Mesendoderm (in vitro differentiated cells): ENCODE measurements around the gene SLC5A6.
"Not testable (repeated sequence)": the region's sequence is repeated elsewhere in the genome, so short reads cannot be mapped to it uniquely, and the experiment has no call there.

Experiments
- DNase-seq: peaks from one replicate; pipeline ENCODE4 v3.0.0; 2013
- H2AK5ac ChIP-seq: 2 replicates; pipeline ENCODE4 v1.6.1; 2013; ENCODE audit warnings: low read length, inconsistent platforms
- H2BK120ac ChIP-seq: 2 replicates; pipeline ENCODE4 v1.6.1; 2013; ENCODE audit warnings: low read depth, mild to moderate bottlenecking, low read length, moderate library complexity, mixed read lengths
- H2BK15ac ChIP-seq: replicated peaks from 2 replicates; pipeline ENCODE4 v1.6.1; 2013; ENCODE audit warnings: low read depth, mild to moderate bottlenecking, moderate library complexity
- H2BK5ac ChIP-seq: 2 replicates; pipeline ENCODE4 v1.6.1; 2013; ENCODE audit warnings: low read length, inconsistent platforms
- H3K18ac ChIP-seq: 2 replicates; pipeline ENCODE4 v1.6.1; 2013; ENCODE audit warnings: mild to moderate bottlenecking, low read length, mixed read lengths
- H3K23ac ChIP-seq: one replicate; pipeline ENCODE4 v1.6.1; 2013; ENCODE audit warnings: low read length
- H3K27ac ChIP-seq: 2 replicates; pipeline ENCODE4 v1.5.1; 2013; ENCODE audit warnings: low read depth, mild to moderate bottlenecking, inconsistent platforms, low read length, moderate library complexity
- H3K27me3 ChIP-seq: 2 replicates; pipeline ENCODE4 v1.6.1; 2013; ENCODE audit warnings: low read length, control low read depth, mild to moderate bottlenecking, inconsistent platforms; ENCODE audit not compliant: insufficient read depth, poor library complexity
- H3K36me3 ChIP-seq: 2 replicates; pipeline ENCODE4 v1.6.1; 2013; ENCODE audit warnings: low read length, inconsistent platforms; ENCODE audit not compliant: control insufficient read depth, insufficient read depth
- H3K4ac ChIP-seq: one replicate; pipeline ENCODE4 v1.6.1; 2013; ENCODE audit warnings: low read depth, mild to moderate bottlenecking, low read length, moderate library complexity
- H3K4me1 ChIP-seq: 2 replicates; pipeline ENCODE4 v1.6.1; 2013; ENCODE audit warnings: low read depth, low read length, inconsistent platforms; ENCODE audit not compliant: control insufficient read depth
- H3K4me2 ChIP-seq: 2 replicates; pipeline ENCODE4 v1.6.1; 2013; ENCODE audit warnings: low read length
- H3K4me3 ChIP-seq: 2 replicates; pipeline ENCODE4 v1.5.1; 2013; ENCODE audit warnings: mild to moderate bottlenecking, low read length
- H3K56ac ChIP-seq: one replicate; pipeline ENCODE4 v1.6.1; 2013; ENCODE audit warnings: low read length
- H3K79me1 ChIP-seq: 2 replicates; pipeline ENCODE4 v1.6.1; 2013; ENCODE audit warnings: low read length, inconsistent platforms
- H3K79me2 ChIP-seq: 2 replicates; pipeline ENCODE4 v1.6.1; 2013; ENCODE audit warnings: mild to moderate bottlenecking, low read length; ENCODE audit not compliant: control insufficient read depth, insufficient read depth
- H3K9ac ChIP-seq: 2 replicates; pipeline ENCODE4 v1.6.1; 2013; ENCODE audit warnings: low read length, inconsistent platforms
- H4K5ac ChIP-seq: one replicate; pipeline ENCODE4 v1.6.1; 2013; ENCODE audit warnings: low read length
- H4K8ac ChIP-seq: one replicate; pipeline ENCODE4 v1.6.1; 2013; ENCODE audit warnings: low read depth, mild to moderate bottlenecking, control low read depth, low read length, moderate library complexity
- WGBS: extraction: QIAGEN DNeasy Blood & Tissue Kit; methylation state at CpG from one replicate; pipeline ENCODE4 v1.1.7; 2013; ENCODE audit warnings: low lambda C conversion rate, missing lambda C conversion rate; ENCODE audit not compliant: insufficient coverage; ENCODE audit errors: extremely low coverage; 5-methylcytosine and 5-hydroxymethylcytosine counted together

SLC5A6 gene

DNA sequence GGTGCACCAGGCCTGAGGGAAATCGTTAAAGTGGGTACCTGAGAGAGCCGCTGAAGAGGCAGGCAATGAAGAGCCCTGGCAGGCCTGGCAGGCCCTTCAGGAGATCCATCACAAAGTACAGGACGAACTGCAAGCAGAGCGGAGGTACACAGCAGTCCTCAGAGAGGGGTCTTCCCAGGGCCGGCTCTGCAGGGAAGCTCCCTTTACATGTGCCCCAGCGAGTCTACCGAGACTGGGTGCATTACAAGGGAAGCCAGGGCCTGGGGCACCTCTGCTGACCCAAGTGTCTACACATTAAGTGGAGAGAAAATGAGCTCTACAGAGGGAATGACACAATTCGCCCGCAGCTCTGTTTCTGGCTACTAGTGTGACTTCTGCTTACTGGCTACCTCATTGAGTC, 8.3 kb downstream of the SLC5A6 start:
- WGBS = no CpG with 5 or more reads among the region's 9 CpGs
- Histone ChIP-seq H3K4ac (no peak overlapping the region), H3K4me1 (peaks cover 2% of the 10 kb centered on the region), H3K27me3 (no peaks in the 10 kb centered on the region), H3K36me3 (peaks cover 28% of the 10 kb centered on the region), H3K18ac (no peak overlapping the region), H4K8ac (no peak overlapping the region), H3K9ac (no peak overlapping the region), H3K23ac (no peak overlapping the region), H2BK15ac (no peak overlapping the region), H3K4me2 (no peak overlapping the region), H3K79me1 (peaks cover 4% of the 10 kb centered on the region), H4K5ac (no peak overlapping the region), H3K27ac (no peak overlapping the region), H2BK120ac (no peak overlapping the region), H2BK5ac (no peak overlapping the region), H2AK5ac (no peak overlapping the region), H3K4me3 (no peak overlapping the region), H3K79me2 (peaks cover 1% of the 10 kb centered on the region), H3K56ac (no peak overlapping the region)
- DNase-seq = no peak

DNA sequence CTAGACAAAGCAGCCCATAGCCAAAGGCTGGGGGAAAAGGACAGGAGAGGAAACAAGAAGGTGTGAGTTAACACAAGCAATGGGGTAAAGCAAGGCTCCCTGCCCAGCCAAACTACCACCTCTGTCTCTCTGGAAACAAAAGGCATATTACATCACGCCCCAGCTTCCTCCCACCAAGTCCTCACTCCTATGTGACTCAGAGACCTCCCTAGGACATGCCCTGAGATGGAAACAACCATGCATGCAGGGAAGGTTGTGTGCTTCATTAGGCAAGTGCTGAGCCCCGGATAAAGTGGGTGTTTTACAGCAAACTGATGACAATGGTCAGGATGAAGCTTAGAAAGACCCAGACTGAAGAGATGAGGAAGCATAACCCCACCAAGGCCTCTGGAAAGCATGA, 9.2 kb downstream of the SLC5A6 start:
- Histone ChIP-seq H3K4ac (no peak overlapping the region), H2BK120ac (no peak overlapping the region), H3K9ac (no peak overlapping the region), H4K5ac (no peak overlapping the region), H2BK5ac (no peak overlapping the region), H3K36me3 (peaks cover 28% of the 10 kb centered on the region), H4K8ac (no peak overlapping the region), H3K27ac (no peak overlapping the region), H2BK15ac (no peak overlapping the region), H3K4me2 (no peak overlapping the region), H3K27me3 (no peaks in the 10 kb centered on the region), H3K79me1 (peaks cover 4% of the 10 kb centered on the region), H2AK5ac (no peak overlapping the region), H3K79me2 (no peaks in the 10 kb centered on the region), H3K56ac (no peak overlapping the region), H3K18ac (no peak overlapping the region), H3K4me3 (no peak overlapping the region), H3K4me1 (no peaks in the 10 kb centered on the region), H3K23ac (no peak overlapping the region)
- DNase-seq = no peak
- no CpG with 5 or more reads among the region's 2 CpGs for WGBS

DNA sequence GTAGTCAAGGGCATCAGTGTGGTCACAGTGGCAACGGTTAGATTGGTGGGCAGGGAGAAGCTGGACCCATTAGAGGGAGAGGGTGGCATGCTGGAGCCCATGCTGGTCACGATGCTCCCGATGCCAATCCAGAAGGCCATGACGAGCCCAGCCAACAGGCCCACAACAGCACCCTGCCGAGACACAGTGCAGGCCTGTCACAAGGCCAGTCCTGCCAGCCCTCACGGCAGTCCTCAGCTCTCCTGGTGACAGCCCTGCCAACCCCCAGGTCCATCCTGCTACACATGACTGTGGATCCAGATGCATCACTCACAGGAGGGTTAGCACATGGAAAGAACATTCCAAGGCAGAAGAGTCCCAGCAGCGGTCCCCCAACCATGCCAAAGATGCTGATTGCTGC, 10.4 kb downstream of the SLC5A6 start:
- Histone ChIP-seq H2BK15ac (no peak overlapping the region), H3K4me2 (no peak overlapping the region), H2AK5ac (no peak overlapping the region), H3K56ac (no peak overlapping the region), H3K4ac (no peak overlapping the region), H3K36me3 (peaks cover 22% of the 10 kb centered on the region), H4K8ac (no peak overlapping the region), H3K79me2 (no peaks in the 10 kb centered on the region), H3K27me3 (no peaks in the 10 kb centered on the region), H2BK120ac (no peak overlapping the region), H3K9ac (no peak overlapping the region), H3K4me3 (no peak overlapping the region), H3K79me1 (no peaks in the 10 kb centered on the region), H2BK5ac (no peak overlapping the region), H3K27ac (no peak overlapping the region), H3K23ac (no peak overlapping the region), H4K5ac (no peak overlapping the region), H3K4me1 (no peaks in the 10 kb centered on the region), H3K18ac (no peak overlapping the region)
- no peak for DNase-seq
- no CpG with 5 or more reads among the region's 7 CpGs for WGBS

DNA sequence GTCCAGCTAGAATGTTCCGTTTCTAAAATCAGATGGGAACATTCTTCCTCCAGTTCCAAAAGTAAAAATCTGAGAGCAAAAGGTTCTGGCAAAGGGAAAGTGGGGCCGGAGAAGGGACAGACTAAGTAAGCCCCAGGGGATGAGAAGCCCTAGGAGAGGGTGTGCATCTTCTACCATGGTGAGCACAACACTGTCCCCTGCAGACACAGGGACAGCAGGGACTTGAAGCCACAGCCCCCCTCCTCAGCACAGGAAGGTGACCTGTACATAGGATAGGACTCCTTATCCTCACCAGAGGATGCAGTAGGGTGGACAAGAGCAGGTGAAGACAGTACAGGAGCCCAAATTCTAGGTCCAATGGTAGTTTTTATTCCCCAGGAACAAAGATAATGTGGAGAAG, 12.8 kb downstream of the SLC5A6 start:
- no peaks in the 10 kb centered on the region for H3K4me1 ChIP-seq
- no peaks in the 10 kb centered on the region for H3K79me2 ChIP-seq
- no peak overlapping the region for H3K9ac ChIP-seq
- peaks cover 16% of the 10 kb centered on the region for H3K36me3 ChIP-seq
- no peaks in the 10 kb centered on the region for H3K79me1 ChIP-seq
- H3K23ac ChIP-seq = no peak overlapping the region
- no peak overlapping the region for H3K4me3 ChIP-seq
- H4K8ac ChIP-seq = no peak overlapping the region
- H2AK5ac ChIP-seq = no peak overlapping the region
- no peak overlapping the region for H3K27ac ChIP-seq
- no peak overlapping the region for H2BK15ac ChIP-seq
- no peak overlapping the region for H3K4ac ChIP-seq
- H2BK120ac ChIP-seq = no peak overlapping the region
- no peak overlapping the region for H3K4me2 ChIP-seq
- H2BK5ac ChIP-seq = no peak overlapping the region
- H3K56ac ChIP-seq = no peak overlapping the region
- no CpG with 5 or more reads among the region's 2 CpGs for WGBS
- no peak overlapping the region for H3K18ac ChIP-seq
- H3K27me3 ChIP-seq = no peaks in the 10 kb centered on the region
- no peak for DNase-seq
- H4K5ac ChIP-seq = no peak overlapping the region

DNA sequence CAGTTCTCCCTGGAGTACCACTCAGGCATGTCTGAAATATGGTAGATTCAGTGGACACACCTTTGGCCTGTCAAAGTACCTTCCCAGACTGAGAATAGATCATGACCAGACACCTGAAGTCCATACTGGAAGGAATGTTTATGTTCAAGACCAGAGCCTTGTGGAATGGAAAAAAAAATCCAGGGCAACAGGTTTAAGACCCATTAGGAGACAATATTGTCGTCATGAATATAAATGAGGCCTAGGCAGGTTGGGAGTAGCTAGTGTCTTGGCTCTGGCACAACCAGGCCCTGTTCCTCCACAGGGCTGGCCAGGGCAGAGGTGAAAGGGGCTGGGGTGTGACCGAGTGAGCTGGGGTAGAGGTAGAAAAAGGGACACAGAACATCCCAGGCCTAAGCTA, 13.4 kb downstream of the SLC5A6 start:
- Histone ChIP-seq H3K4ac (no peak overlapping the region), H3K4me3 (no peak overlapping the region), H2BK120ac (no peak overlapping the region), H2AK5ac (no peak overlapping the region), H3K79me1 (no peaks in the 10 kb centered on the region), H3K23ac (no peak overlapping the region), H3K4me2 (no peak overlapping the region), H3K79me2 (no peaks in the 10 kb centered on the region), H2BK5ac (no peak overlapping the region), H2BK15ac (no peak overlapping the region), H4K5ac (no peak overlapping the region), H3K56ac (no peak overlapping the region), H3K4me1 (no peaks in the 10 kb centered on the region), H3K27me3 (no peaks in the 10 kb centered on the region), H3K36me3 (peaks cover 13% of the 10 kb centered on the region), H3K9ac (no peak overlapping the region), H4K8ac (no peak overlapping the region), H3K27ac (no peak overlapping the region), H3K18ac (no peak overlapping the region)
- no peak for DNase-seq
- WGBS = no CpG with 5 or more reads among the region's 2 CpGs

DNA sequence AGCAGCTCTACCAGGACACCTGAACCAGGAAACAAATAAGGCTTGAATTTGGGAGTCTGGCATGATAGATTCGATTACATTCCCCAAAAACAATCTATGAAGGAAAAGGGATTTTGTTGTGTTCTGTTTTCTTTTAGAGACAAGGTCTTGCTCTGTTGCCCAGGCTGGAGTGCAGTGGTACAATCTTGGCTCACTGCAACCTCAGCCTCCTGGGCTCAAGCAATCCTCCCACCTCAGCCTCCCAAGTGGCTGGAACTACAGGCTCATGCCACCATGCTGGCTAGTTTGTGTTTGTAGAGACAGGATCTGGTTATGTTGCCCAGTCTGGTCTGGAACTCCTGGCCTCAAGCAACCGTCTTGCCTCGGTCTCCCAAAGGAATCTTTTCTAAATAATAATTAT, 14.0 kb downstream of the SLC5A6 start:
- not testable (repeated sequence) for H4K5ac ChIP-seq, H3K4me3 ChIP-seq, H3K56ac ChIP-seq, H2AK5ac ChIP-seq, H3K4ac ChIP-seq, H3K27ac ChIP-seq, H2BK5ac ChIP-seq, H2BK15ac ChIP-seq, DNase-seq, H4K8ac ChIP-seq, H2BK120ac ChIP-seq, H3K18ac ChIP-seq, H3K23ac ChIP-seq, H3K27me3 ChIP-seq, H3K79me1 ChIP-seq, H3K36me3 ChIP-seq, H3K9ac ChIP-seq, H3K4me1 ChIP-seq, H3K79me2 ChIP-seq, H3K4me2 ChIP-seq
- no CpG with 5 or more reads among the region's 3 CpGs for WGBS
